BJ (cell line): Measurements from ENCODE around the gene AGPAT3. TPM values are rescaled to one million over a fixed set of nuclear protein-coding genes. Genes with fewer than 3 reads are reported as not detected.

Source experiments
- CTCF ChIA-PET: fragments of 350-600 bp; formaldehyde crosslinking; extraction: SDS; loops from one replicate; lab custom pipeline; 2021; ENCODE audit warnings: antibody characterized with exemption, inconsistent platforms; lab: Yijun Ruan, JAX
- POLR2A ChIA-PET: fragments of 300-600 bp; sonication (Branson Sonifier 250); formaldehyde crosslinking; extraction: SDS; loops from one replicate; lab custom pipeline; 2021; ENCODE audit warnings: antibody characterized with exemption; lab: Charles Lee
- DNase-seq: peaks from one replicate; pipeline ENCODE4 v3.0.0-alpha.2; 2011; ENCODE audit warnings: low read depth
- H3K27me3 ChIP-seq: 2 replicates; pipeline ENCODE4 v1.6.0; 2011; ENCODE audit warnings: low read length; ENCODE audit not compliant: control insufficient read depth, insufficient read depth
- H3K36me3 ChIP-seq: 2 replicates; pipeline ENCODE4 v1.5.1; 2011; ENCODE audit warnings: low read length; ENCODE audit not compliant: control insufficient read depth, insufficient read depth
- H3K4me3 ChIP-seq: 2 replicates; pipeline ENCODE4 v1.5.1; 2011; ENCODE audit warnings: low read depth, mild to moderate bottlenecking, control low read depth, low read length
- CTCF ChIP-seq: IDR thresholded peaks from 2 replicates; pipeline ENCODE4 v1.5.1; 2011; ENCODE audit warnings: low read depth, mild to moderate bottlenecking, control low read depth, inconsistent platforms, low read length, moderate library complexity; ENCODE audit not compliant: insufficient read depth
- polyA plus RNA-seq: library from polyadenylated mRNA; depleted of rRNA; stranded (reverse); fragments of >200 nt; gene quantifications from 2 replicates; pipeline ENCODE4 v1.2.3, GENCODE V29; 2011

Gene AGPAT3
- polyA plus RNA-seq, 1 experiment = 68.5 TPM

- Histone ChIP-seq H3K4me3 (no peak overlapping the region), H3K27me3 (no peaks in the 10 kb centered on the region), H3K36me3 (peaks cover 6% of the 10 kb centered on the region)
- TF ChIP-seq CTCF = no peak
- DNase-seq = no peak
- ChIA-PET POLR2A (no interaction called here), CTCF (no interaction called here)
Measured at GRCh38 chr21:43956670-43957035, 91.6 kb downstream of the AGPAT3 start.

GRCh38 chr21:43957128-43957571 lies 92.1 kb downstream of the AGPAT3 start:
- Histone ChIP-seq H3K36me3 (peaks cover 7% of the 10 kb centered on the region), H3K27me3 (no peaks in the 10 kb centered on the region), H3K4me3 (no peak overlapping the region)
- ChIA-PET POLR2A (no interaction called here), CTCF (no interaction called here)
- no peak for DNase-seq
- no peak for TF ChIP-seq CTCF

- ChIA-PET CTCF (no interaction called here), POLR2A (no interaction called here)
- no peak for DNase-seq
- Histone ChIP-seq H3K36me3 (peaks cover 7% of the 10 kb centered on the region), H3K4me3 (no peak overlapping the region), H3K27me3 (no peaks in the 10 kb centered on the region)
- TF ChIP-seq CTCF = no peak
Measured at GRCh38 chr21:43957611-43958362, 92.8 kb downstream of the AGPAT3 start.

GRCh38 chr21:43958364-43959158 lies 93.5 kb downstream of the AGPAT3 start:
- no peak for TF ChIP-seq CTCF
- ChIA-PET CTCF (no interaction called here), POLR2A (no interaction called here)
- Histone ChIP-seq H3K36me3 (peaks cover 7% of the 10 kb centered on the region), H3K4me3 (no peak overlapping the region), H3K27me3 (no peaks in the 10 kb centered on the region)
- DNase-seq = no peak
